Lower leg skin (tissue), 3 donors: ENCODE results near the gene NPAS3.

Source experiments
- CTCF ChIP-seq, 3 donors: fragments of 450-650 bp; IDR thresholded peaks; one replicate each; pipeline ENCODE4 v1.5.1; 2016; ENCODE audit warnings: antibody characterized with exemption in 3 of 3, mild to moderate bottlenecking in 3 of 3, moderate library complexity in 2 of 3
- POLR2A ChIP-seq, 2 donors: fragments of 450-650 bp; IDR thresholded peaks; one replicate each; pipeline ENCODE4 v1.6.1; 2016 to 2017; ENCODE audit warnings: antibody characterized with exemption in 2 of 2, mild to moderate bottlenecking in 1 of 2, moderate library complexity in 1 of 2

- TF ChIP-seq CTCF (IDR thresholded peaks at IDR 0.05) (no peak), POLR2A (IDR thresholded peaks at IDR 0.05) (no peak)
Measured at GRCh38 chr14:33505963-33506329, 567.3 kb downstream of the NPAS3 start.
